Hematopoietic multipotent progenitor cell treated with erythropoietin and hydrocortisone succinate and interleukin-3 and kit ligand, for 8 days (in vitro differentiated cells): ENCODE results near the gene UNC13A.
A peak's percentile ranks its signal among the peaks of the same experiment; 100 is the strongest.

Experiments used
- DNase-seq: peaks from one replicate; pipeline ENCODE4 v3.0.0-alpha.2; 2015

The UNC13A gene

DNA sequence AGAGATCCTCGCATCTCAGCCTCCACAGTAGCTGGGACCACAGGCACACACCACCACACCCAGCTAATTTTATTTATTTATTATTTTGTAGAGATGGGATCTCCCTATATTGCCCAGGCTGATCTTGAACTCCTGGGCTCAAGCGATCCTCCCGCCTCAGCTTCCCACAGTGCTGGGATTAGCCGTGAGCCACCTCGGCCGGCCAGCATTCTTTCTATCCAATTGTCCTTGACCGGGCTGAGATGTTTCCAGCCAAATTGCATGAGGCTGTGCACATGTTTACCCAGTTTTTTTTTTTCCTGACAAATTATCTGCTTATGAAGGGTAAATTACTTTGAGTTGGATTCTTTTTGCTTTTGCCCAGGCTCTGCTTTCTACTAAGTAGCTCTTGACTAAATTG is 28.2 kb downstream of the UNC13A start:
- DNase-seq = no peak

DNA sequence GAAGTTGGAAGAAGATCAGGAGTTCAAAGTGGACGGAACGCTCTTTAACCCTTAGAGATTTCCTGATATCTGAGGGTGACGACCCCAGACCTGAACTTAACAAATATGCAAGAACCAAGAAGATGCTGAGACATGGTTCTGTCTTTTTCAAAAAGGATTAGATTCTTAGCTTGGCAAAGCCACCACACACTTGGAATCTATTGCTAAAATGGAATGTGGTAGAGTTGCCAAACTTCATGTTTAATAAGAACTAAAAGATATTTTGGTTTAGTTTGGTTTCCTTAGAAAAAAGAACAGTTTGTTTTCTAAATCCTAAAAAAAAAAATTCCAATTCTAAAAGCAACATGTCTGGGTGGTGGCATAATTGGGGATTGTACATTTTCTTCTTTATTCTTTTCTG is 29.5 kb downstream of the UNC13A start:
- no peak for DNase-seq

DNA sequence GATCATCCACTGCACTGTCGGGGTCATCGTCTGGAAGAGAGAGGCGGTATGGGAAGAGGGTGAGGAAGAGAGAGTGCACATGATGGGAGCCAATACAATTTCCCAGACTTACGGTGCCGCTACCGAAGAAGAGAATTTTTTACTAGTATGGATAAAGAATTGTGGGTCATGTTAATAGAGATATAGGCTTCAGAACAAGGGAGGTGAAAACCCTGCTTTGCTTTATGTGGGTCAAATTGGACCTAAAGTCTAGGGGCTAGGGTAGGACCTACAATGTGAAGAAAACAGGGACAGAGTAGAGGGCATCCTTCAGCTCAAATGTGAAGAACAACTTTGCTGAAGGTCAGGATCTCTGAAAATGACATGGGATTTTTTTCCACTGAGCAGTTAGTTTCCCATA is 29.9 kb downstream of the UNC13A start:
- no peak for DNase-seq

DNA sequence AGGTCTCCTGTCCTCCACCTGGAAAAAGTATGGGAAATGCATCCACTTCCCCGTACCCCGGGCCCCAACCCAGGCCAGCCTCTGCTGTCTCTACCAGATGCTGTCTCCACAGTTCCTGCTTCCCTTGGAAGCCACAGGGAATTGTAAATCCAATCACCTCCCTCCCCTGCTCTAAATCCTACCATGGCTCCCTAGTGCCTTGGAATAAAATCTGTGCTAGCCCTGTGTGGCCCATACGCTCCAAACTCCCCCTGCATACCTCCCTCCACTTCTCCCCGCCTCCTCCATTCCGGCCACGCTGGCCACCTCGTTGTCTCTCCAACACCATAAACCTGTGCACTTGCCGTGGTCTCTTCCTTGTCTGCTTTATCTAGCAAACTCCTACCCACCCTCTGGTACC is 31.2 kb downstream of the UNC13A start:
- no peak for DNase-seq

DNA sequence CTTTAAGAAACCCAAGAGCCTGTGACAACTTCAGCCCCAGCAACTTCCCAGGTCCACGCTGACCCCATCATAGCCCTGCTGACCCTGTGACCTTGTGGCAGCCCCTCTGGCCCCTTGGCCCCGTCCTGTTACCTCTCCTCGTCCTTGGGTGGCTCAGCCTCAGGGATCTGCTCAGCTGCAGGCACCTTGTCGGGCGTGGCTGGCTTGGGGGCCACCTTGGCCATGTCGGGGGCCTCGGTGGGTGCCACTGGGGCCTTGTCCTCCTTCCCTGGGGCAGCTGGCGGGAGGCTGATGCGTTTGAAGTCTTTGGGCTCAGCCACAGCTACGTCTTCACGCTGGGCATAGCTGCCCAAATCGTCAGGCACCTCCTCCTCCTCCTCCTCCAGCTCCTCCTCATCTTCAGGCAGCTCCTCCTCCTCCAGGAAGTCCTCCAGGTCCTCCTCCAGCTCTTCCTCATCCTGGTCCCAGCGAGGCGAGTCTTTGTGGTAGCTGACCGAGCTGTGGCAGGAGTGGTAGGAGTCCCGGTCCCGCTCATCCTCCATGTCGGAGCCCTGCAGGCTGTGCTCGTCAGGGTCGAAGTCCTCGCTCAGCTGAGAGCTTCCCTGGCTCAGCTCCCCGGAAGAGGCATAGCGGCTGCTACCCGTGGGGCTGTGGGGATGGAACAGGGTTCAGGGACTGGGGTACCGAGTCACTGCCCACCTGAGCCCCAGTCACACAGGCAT is 32.2 kb downstream of the UNC13A start:
- no peak for DNase-seq

DNA sequence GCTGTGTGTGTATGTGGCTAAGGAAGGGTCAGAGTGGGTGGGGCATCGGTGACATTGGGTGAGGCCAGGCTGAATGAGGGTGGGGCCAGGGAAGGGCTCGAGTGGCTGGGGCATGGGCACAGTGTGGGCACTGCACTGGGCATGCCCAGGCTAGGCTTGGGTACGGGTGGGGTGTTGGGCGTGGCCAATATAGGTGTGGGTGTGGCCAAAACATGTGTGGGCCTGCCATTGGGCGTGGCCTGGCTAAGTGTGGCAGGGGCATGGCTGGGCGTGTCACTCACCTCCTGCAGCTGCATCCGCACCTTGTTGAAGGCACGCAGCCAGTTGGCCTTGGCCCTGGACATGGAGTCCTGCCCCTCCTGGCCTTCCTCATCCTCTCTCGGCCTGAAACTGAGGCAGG is 33.2 kb downstream of the UNC13A start:
- DNase-seq = peak; percentile 57

DNA sequence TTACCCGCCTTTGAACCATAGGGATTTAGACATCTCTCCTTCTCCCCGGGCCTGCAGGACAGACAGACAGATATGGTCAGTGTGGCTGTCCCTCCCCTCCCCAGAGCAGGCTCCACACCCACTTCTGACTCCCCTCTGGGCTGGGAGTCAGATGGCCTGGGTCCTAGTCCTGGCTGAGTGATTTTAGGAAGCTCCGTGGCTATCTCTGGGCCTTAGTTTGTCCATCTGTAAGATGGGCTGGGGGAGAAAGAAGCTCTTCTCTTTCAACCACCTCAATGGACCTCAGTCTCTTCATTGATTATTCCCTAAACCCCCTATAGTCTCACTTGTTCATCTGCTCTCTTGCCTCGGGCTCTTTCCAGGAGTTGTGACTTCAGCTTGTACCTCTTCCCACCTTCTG is 35.5 kb downstream of the UNC13A start:
- no peak for DNase-seq

DNA sequence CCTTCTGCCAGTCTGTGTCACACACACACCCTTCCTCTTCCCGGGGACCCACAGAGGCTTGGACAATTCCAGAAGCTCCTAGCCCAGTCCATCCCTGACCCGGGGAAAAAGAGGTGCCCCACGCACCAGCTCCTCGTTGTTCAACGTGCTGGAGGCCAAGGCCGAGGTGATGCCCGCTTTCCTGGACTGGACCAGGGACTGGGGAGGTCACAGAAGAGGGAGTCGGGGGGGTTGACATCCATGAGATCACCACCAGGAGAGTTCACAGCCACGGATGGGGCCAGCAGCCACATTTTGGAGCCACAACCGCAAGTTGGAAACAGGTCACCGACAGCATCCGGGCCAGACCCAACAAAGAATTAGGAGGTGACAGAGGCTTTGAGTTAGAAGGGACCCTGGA is 39.4 kb downstream of the UNC13A start:
- DNase-seq = no peak

DNA sequence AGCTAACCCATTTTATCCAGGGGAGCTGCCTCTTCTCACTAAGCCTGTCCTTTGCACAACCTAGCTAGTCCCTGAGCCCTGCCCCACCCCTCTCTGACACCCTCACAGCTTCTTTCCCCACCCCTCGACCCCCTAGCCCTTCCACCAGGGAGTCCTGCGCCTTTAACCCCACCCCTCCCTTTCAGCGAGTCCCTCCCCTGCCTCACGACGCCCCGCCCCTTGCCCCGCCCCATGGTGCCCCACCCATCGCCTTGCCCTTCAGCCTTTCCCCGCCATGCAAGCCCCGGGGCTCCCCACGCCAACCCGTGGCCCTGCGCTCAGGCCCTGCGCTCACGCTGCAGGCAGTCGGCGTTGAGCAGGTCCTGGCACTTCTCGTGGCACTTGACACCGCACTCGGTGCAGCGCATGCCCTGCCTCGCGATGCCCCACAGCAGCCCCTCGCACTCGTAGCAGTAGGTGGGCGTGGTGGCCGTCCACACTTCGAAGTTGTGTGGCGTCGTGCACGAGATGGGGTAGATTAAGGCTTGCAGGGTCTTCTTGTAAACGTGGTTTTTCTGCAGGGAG is 40.0 kb downstream of the UNC13A start:
- no peak for DNase-seq

DNA sequence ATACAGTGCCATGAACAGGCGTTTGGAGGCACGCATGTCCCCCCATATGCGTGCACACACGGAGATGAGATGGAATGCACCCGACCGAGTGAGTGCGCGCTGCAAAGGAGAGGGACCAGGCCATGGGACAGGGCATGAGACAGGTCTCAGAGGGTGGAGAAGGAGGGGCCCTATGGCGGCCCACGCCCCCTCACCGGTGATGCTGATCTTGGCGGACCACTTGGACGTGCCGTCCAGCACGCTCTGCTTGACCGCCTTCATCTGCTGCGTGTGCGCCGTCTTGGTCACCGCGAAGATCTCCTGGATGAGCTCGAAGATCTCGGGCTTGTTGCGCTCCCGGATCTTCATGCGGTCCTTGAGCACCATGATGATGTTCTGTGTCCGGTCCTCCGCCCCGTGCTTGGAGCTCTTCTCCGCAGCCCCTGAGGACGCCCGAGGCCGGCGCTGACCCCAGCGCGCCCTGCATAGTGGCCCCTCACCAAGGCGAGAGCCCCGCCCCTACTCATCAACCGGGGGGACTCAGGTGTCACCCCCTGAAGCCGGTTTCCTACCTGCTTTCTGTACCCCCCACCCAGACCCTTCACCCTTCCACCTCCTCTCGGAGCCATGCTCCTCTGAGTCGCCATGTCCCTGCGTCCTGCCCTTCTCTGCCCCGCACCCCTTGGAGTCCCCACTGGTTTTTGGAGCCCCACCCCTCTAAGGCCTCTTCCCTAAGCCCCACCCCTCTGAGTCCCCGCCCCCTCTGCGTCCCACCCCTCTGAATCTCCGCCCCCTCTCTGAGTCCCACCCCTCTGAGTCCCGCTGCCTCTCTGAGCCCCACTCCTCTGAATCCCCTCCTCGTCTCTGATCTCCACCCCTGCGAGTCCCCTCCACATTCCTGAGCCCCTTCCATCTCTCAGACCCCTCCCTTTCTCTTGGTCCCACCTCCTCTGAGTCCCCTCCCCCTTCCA is 40.8 kb downstream of the UNC13A start:
- no peak for DNase-seq

DNA sequence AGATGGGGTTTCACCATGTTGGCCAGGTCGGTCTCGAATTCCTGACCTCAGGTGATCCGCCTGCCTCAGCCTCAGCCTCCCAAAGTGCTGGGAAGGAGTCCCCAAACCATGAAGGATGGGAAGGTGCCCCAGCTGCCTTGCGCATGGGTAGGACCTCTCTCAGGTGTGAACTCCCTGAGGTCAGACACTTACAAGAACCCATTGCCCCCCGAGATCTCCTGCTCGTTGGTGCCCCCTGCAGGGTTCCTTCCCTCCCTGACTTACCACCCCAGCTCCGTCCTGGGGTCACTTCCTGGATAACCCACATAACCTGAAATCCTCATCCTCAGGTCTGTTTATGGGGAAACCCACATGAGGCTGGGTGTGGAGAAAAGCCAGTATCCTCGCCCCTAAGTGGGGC is 41.7 kb downstream of the UNC13A start:
- DNase-seq = peak; percentile 8

DNA sequence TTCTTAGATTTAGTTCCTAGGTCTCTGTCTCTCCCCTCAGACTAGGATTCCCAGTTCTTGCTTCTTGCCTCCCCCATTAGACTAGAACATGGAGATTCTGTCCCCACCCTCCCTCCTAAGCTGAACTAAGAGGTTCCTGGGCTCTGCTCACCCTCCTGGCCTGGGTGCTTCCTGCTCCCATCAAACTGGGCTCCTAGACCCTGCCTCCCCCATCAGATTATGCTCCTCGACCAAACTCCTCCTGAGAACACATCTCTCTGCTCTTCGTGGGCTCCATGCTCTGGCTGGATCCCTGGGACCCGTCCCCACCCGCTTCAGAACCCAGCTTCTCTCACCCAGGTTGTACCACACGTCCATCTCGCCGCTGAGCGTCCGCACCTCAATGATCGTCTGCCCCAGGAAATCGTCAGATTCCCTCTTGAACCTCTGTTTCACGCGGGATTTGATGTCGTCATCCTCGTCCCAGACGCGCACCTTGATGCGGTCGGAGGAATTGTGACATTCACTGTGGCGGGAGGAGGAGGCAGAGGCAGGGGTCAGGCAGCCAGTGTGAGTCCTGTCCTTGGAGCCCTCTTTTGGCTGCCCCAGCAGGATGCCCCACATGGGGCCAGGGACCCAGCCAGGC is 42.7 kb downstream of the UNC13A start:
- DNase-seq = no peak

DNA sequence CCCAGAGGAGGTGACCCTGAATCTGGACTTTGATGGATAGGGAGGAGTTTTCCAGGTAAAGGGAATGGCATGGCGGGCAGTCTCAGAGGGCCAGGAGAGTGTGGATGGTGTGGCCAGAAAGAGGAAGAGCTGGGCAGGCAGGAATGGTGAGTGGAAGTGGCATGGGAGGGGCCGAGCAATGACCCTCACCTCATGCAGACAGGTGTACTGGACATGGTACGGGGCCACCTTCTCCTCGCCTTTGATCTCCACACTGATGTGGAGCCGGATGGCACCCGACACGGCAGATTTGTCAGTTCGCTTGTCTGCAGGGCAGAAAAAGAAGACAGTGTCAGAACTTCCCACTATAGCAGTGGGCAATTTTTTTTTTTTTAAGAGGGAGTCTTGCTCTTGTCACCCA is 45.5 kb downstream of the UNC13A start:
- no peak for DNase-seq

DNA sequence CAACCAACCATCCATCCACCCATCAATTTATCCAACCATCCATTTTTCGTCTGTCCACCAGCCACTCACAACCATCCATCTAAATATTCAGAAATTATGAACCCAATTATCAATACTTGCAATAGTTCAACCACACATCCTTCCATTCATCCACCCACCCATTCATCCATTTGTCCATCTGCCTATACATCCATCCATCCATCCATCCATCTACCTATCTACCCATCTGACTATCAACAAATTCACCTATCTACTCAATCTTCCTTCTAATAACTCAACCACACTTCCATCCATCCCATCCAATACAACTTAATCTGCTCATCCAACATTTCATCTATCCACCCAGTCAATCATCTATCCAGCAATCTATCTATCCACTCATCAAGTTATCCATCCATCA is 46.3 kb downstream of the UNC13A start:
- DNase-seq = no peak

DNA sequence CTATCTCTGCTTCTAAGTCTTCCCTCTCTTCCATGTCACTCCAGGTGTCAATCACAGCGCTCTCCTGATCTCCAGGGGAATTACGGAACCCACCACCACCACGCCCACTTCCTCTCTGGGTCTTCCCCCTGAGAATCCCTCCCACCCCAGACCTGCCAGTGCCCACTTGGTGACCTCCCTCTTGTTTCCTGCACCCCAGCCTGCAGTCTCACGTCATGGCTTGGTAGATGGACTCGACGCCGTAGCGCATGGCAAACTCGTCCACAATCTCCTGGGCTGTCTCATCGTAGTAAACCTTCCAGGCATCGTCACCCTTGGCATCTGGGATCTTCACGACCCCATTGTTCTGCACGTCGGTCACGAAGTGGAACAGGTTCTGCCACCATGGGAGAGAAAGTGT is 47.0 kb downstream of the UNC13A start:
- DNase-seq = no peak

DNA sequence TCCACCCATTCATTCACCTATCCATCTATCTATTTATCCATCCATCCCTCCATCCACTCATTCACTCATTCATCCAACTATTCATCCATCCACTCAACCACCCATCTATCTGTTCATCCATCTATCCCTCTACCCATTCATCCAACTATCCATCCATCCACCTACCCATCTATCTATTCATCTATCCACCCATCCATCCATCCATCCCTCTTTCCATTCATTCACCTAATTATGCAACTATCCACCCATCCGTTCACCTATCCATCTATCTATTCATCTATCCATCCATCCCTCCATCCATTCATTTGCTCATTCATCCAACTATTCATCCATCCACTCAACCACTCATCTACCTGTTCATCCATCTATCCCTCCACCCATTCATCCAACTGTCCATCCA is 54.5 kb downstream of the UNC13A start:
- no peak for DNase-seq

DNA sequence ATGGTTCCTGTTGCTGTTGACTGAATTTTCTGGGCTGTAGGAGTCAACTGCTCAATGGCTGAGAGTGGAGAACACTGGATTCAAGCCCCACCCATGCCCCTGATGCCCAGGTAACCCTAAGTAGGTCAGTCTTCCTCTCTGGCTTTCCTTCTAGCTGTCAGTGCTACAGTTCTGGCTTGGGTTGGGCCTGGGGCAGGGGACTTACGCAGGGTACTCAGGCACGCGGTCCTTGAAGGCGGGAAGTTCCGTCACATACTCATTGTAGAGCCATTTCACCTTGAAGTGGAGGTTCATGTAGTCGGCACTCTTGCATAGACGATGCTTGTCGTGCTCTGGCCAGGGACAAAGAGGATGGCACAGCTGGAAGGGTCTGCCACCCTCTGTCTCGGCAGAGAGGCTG is 55.6 kb downstream of the UNC13A start:
- no peak for DNase-seq

DNA sequence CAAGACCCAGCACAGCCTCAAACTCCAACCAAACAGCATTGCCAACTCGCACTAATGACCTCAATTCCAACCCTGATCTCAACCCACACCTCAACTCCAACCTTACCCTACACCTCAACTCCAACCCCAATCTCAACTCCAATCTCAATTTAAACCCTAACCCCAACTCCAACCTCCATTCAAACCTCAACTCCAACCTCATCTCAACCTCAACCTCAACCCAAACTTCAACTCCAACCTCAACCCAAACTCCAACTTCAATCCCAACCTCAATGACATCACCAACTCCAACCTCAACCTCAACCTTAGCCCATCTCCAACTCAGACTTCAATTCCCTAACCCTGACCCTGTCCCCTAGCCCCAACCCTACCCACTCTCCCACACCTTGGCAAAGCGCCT is 58.4 kb downstream of the UNC13A start:
- no peak for DNase-seq

DNA sequence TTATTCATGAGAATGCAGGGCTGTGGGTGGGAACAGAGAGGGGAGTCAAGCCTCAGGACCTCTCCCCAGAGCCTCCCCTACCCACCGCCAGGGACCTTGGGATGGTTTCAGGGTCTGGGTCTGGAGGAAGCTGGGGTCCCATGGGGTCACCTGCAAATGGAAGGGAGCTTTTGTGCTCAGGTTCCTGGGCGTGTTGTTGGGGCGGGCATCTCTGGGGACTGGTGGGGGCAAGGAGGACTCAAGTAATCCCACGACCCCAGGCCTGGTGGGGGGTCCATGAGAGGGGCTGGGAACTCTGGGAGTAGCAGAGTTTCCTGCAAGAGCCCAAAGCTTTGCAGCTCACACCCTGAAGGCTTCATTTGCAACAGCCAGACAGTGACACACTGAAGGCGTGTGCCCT is 60.2 kb downstream of the UNC13A start:
- DNase-seq = no peak

DNA sequence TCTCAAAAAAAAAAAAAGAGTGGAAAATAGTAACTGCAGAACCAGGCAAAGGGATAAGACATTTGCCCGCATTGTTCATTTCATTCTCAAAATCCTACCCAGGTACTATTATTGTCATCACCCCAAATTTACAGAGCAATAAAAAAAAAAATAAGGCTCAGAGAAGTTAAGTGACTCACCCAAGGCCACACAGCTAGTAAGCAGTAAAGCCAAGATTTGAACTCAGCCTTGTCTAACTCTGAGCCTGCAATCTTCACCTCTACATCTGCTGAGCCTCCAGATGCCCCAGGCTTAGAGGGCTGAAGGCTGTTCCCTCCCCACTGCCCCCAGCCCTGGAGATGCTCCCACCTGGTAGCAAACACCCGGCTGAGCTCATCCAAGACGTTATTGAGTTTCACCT is 61.0 kb downstream of the UNC13A start:
- no peak for DNase-seq

DNA sequence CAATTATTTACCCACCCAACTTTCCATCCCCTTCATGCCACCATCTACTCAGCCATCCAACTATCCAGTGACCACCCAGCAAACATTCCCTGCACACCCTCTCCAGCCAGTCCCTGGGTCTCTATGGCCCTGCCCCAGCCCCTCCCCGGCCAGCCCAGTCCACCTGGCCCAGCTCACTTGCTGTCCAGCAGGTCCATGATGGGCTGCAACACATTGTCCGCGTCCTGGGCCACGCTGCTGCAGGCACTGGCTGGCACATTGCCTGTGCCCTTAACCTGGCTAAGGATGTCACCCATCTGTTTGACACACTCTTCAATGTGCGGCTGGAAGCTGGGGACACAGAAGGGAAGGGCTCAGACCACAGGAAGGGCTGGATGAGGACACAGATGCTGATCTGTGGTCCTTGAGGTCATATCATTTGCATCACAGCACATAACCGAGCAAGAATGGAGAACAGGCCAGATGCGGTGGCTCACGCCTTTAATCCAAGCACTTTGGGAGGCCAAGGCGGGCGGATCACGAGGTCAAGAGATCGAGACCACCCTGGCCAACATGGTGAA is 61.6 kb downstream of the UNC13A start:
- no peak for DNase-seq

DNA sequence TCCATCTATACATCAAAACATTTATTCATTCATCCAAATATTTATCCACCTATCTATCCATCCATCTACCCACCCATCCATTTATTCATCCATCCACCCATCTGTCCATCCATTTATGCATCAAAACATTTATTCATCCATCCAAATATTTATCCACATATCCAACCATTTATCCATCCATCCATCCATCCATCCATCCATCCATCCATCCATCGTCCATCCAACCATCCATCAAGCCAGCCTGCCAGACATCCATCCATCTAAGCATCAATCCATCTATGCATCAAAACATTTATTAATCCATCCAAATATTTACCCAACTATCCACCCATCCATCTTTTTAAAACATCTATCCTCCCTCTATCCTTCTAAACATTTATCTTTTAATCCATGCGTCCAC is 62.2 kb downstream of the UNC13A start:
- DNase-seq = no peak

DNA sequence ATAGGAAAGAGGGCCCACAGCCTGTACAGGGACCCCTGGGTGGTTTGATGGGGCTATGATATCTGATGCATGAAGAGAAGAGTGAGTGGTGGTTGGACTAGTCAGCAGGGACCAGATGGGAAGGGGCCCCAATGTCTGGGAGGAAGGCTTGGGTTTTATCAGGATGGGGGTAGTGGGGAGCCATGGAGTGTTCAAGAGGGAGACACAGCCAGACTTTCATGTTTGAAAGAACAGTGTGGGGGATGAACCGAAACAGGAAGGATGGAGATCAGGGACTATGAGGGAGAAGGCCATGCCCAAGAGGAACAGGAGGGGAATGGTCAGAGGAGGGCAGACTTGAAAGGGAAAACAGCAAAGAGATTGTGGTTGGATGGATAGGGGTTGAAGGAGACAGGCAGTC is 63.1 kb downstream of the UNC13A start:
- no peak for DNase-seq
